ENCODE data around the gene PLCH2. TPM values are rescaled to one million over a fixed set of nuclear protein-coding genes. Genes with fewer than 3 reads are reported as not detected.
A peak's percentile ranks its signal among the peaks of the same experiment; 100 is the strongest.
"Not testable (repeated sequence)": the region's sequence is repeated elsewhere in the genome, so short reads cannot be mapped to it uniquely, and the experiment has no call there.

The PLCH2 gene
- total and polyA plus RNA-seq, 3 experiments from 2014 or later = 2.5 to 2.8 (median 2.5) TPM

DNA sequence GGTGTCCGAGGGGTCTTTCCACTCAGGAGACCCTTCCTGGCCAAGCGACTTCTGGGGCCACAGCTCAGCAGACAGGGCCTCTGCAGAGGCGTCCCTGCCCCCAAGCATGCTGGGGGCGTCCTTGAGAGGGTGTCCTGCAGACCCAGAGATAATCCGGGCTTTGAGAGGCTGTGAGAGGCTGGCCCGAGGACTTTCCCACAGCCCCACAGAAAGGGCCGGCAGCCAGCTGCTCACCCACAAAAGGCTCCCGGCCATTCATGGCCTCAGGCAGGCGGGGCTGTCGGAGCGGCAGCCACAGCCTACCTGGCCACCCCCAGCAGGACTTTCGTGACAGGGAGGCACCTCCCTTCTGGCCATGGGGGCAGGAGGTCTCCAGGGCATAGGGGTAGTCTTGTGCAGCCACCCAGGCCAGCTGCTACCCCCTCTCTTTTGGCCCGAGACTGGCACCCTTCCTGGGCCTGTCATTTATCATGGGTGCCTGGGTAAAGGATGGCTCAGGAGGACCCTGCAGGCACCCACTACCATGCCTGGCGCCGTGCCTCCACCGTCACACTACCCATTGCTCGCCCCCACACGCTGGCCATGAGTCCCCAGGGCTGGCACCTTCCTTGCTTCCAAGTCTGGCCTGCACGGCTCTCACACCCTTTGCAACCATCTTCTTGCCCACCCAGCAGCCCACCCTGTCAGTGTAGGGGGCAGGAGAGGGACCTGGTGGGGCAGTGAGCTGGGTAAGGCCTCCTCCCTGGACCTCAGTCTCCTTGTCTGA, 69.0 kb downstream of the PLCH2 start:
- peak overlapping the region in 3 of 7 donors; percentile 10 to 45 (median 36) for H3K4me3 Mint-ChIP-seq
- H3K9me3 Mint-ChIP-seq = no peaks in the 10 kb centered on the region
- no peaks in the 10 kb centered on the region for H3K27me3 Mint-ChIP-seq
- Histone ChIP-seq H3K27ac (ENCODE audit: low read depth, low read length) (peak overlapping the region; percentile 70), H3K4me1 (ENCODE audit: insufficient read depth, low read length) (peaks cover 55% of the 10 kb centered on the region), H3K36me3 (ENCODE audit: insufficient read depth, low read length) (no peaks in the 10 kb centered on the region), H3K4me3 (ENCODE audit: low read length) (no peak overlapping the region), H3K27me3 (ENCODE audit: insufficient read depth, low read length, poor library complexity, severe bottlenecking) (no peaks in the 10 kb centered on the region), H3K9me3 (ENCODE audit: low read length) (no peaks in the 10 kb centered on the region)
- H3K4me1 Mint-ChIP-seq = peaks cover 13 to 53% (median 17%) of the 10 kb centered on the region in 3 donors
- peak overlapping the region; percentile 12 to 97 (median 60) for H3K27ac Mint-ChIP-seq
- peaks cover 0 to 2% (median 0%) of the 10 kb centered on the region in 3 donors for H3K36me3 Mint-ChIP-seq
- ChIA-PET POLR2A (interaction anchor here (1.2 to 4.6 kb wide), 7 partner anchors 11 to 130 kb away, joined by 3 to 87 read pairs (median 7); partner anchors contain the start of genes PANK4, PRXL2B and TNFRSF14), CTCF (interaction anchor here (1.2 to 10.9 kb wide), 5 partner anchors 11 to 350 kb away, joined by 6 to 134 read pairs (median 19); partner anchors contain the start of genes FAAP20, HES5, PANK4 and PRXL2B)
- no peak for DNase-seq

DNA sequence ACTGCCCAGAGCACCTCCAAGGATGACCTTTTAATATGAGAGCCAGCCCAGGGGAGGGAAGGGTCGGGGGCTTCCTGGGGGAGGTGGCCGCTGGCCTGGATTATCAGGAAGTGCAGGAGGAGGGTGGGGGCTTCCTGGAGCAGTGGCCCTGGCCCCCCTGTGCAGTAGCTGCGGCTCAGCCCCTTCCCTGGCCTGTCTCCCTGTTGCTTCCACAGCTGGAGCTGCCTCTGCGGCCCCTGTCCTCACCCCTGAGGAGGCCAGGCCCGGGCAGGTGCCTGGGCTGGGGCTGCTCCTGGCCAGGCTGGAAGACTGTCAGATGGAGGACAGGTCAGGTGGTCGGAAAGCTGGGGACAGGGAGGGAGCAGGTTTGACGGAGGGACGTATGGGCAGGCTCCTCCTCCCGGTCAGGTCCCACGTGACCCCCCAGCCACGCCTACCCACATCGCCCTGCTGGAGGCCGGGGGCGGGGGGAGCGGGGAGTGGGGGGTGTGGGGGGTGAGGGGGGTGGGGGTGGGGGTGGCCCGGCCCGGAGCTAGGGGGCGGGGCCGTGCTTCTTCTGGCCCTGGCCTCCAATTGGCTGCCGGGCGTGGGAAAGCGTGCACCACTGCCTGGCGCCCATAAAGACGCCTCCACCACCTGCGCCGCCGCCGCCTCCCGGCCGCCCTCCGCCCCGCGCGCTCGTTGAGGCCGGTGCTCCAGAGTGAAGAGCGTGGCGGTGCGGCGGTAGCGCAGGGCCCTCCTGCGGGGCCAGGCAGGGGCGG, 69.8 kb downstream of the PLCH2 start:
- POLR2A ChIA-PET = interaction anchor here (0.8 to 4.6 kb wide), 10 partner anchors 10 to 133 kb away, joined by 3 to 87 read pairs (median 8); partner anchors contain the start of genes PANK4, PEX10, PRXL2B and TNFRSF14

DNA sequence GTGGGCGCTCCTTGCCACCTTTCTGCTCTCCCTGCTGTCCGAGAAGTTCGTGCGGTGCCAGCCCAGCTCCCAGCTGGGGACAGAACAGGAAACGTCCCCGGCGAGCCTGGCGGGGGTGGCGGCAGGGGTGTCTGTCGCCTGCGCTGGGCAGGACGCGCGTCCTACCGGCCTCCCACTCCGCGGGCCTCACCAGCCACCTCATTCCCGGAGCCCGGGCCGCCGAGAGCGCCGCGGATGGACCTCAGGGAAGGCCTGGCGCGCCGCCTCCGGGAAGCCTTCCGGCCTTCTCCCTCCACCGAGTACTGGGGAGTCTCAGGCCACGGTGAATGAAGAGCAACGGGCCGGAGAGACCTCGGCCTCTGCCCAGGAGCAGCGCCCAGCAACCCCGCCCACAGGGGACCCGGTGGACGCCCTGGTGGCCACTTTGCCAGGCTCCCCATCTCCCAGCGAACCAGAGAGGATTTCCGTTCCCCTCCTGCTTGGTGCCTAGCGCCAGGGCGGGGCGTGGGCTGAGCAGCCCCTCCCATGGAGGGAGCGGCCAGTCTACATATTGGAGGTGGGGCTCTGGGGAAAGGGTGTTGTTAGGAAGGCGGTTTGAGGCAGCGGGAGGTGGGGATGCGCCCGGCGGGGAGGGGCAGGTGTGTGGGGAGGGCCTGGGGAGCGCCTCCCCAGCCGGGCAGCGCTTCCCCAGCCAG, 70.6 kb downstream of the PLCH2 start:
- H3K27me3 Mint-ChIP-seq = no peaks in the 10 kb centered on the region
- no peaks in the 10 kb centered on the region for H3K9me3 Mint-ChIP-seq
- peak overlapping the region; percentile 91 to 98 (median 94) for H3K4me3 Mint-ChIP-seq
- CTCF ChIA-PET = interaction anchor here (0.8 to 10.9 kb wide), 16 partner anchors 9 to 355 kb away, joined by 3 to 134 read pairs (median 6); partner anchors contain the start of genes FAAP20, HES5, MORN1 and PANK4
- H3K36me3 ChIP-seq (ENCODE audit: insufficient read depth, low read length) = no peaks in the 10 kb centered on the region
- peak overlapping the region; percentile 96 for H3K4me3 ChIP-seq (ENCODE audit: low read length)
- no peaks in the 10 kb centered on the region for H3K27me3 ChIP-seq (ENCODE audit: insufficient read depth, low read length, poor library complexity, severe bottlenecking)
- H3K27ac Mint-ChIP-seq = peak overlapping the region; percentile 96 to 100 (median 97)
- H3K27ac ChIP-seq (ENCODE audit: low read depth, low read length) = peak overlapping the region; percentile 92
- peaks cover 13 to 47% (median 18%) of the 10 kb centered on the region in 3 donors for H3K4me1 Mint-ChIP-seq
- peaks cover 0 to 2% (median 0%) of the 10 kb centered on the region in 3 donors for H3K36me3 Mint-ChIP-seq
- POLR2A ChIA-PET = interaction anchor here (0.7 to 4.6 kb wide), 15 partner anchors 10 to 352 kb away, joined by 3 to 87 read pairs (median 7); partner anchors contain the start of genes FAAP20, MORN1, PANK4 and PEX10
- H3K9me3 ChIP-seq (ENCODE audit: low read length) = no peaks in the 10 kb centered on the region
- peaks cover 44% of the 10 kb centered on the region for H3K4me1 ChIP-seq (ENCODE audit: insufficient read depth, low read length)
- DNase-seq = peak; percentile 76 to 92 (median 86)

More for the DNA sequence above, 69.8 kb downstream of the PLCH2 start:
- peak overlapping the region; percentile 92 for H3K27ac ChIP-seq (ENCODE audit: low read depth, low read length)
- Mint-ChIP-seq H3K36me3 (peaks cover 0 to 2% (median 0%) of the 10 kb centered on the region in 3 donors), H3K27ac (peak overlapping the region; percentile 50 to 100 (median 96)), H3K9me3 (no peaks in the 10 kb centered on the region), H3K4me3 (peak overlapping the region; percentile 91 to 98 (median 94)), H3K27me3 (no peaks in the 10 kb centered on the region), H3K4me1 (peaks cover 13 to 53% (median 19%) of the 10 kb centered on the region in 3 donors)
- H3K4me1 ChIP-seq (ENCODE audit: insufficient read depth, low read length) = peaks cover 52% of the 10 kb centered on the region
- no peaks in the 10 kb centered on the region for H3K27me3 ChIP-seq (ENCODE audit: insufficient read depth, low read length, poor library complexity, severe bottlenecking)
- CTCF ChIA-PET = interaction anchor here (0.8 to 10.9 kb wide), 7 partner anchors 10 to 351 kb away, joined by 3 to 134 read pairs (median 19); partner anchors contain the start of genes FAAP20, HES5, PANK4 and PEX10
- peak overlapping the region; percentile 96 for H3K4me3 ChIP-seq (ENCODE audit: low read length)
- H3K9me3 ChIP-seq (ENCODE audit: low read length) = no peaks in the 10 kb centered on the region
- DNase-seq = peak; percentile 86 to 92 (median 88)
- no peaks in the 10 kb centered on the region for H3K36me3 ChIP-seq (ENCODE audit: insufficient read depth, low read length)

DNA sequence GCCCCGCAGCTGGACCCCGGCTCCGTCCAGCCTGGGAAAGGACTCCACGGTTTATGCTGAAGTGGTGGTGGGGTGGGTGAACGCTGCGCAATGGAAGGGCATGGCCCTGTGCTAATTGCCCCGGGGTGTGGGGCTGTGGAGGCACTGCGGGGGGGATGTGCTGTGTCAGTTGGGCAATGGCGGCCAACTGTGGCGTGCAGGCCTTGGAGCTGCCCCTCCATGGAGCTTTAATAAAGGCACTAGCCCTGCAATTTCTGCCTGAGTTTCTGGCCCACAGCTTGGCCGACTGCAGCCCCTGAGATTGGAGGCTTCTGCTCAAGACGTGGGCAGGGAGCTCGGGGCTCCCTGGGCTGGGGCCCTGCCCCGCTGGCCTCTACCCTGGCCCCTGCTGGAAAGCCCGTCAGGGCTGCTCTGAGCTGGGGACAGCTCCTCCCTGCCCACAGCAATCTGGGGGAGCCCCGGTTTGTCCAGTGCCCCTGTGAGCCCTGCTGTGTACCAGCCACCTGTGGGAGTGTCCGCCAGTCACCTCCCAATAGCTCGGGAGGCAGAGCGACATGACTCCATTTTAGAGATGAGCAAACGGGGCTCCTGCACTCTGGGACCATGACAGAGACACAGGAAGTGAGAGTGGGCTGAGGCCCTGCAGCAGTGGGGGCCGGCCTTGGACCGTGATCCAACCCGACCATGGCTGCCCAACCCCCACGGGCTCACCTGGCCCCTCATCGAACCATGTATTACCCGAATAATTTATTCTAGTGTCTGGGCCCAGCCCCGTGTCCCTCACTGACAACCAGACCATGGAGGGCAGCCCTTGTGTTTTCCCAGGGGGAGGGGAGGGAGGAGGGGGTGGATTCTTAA, 71.3 kb downstream of the PLCH2 start:
- Mint-ChIP-seq H3K27me3 (no peaks in the 10 kb centered on the region), H3K9me3 (no peaks in the 10 kb centered on the region), H3K4me1 (peaks cover 13 to 44% (median 18%) of the 10 kb centered on the region in 3 donors), H3K36me3 (peaks cover 0 to 2% (median 0%) of the 10 kb centered on the region in 3 donors), H3K4me3 (peak overlapping the region; percentile 91 to 98 (median 94)), H3K27ac (peak overlapping the region; percentile 96 to 100 (median 97))
- no peaks in the 10 kb centered on the region for H3K9me3 ChIP-seq (ENCODE audit: low read length)
- peaks cover 40% of the 10 kb centered on the region for H3K4me1 ChIP-seq (ENCODE audit: insufficient read depth, low read length)
- CTCF ChIA-PET = interaction anchor here (0.8 to 10.9 kb wide), 16 partner anchors 9 to 356 kb away, joined by 3 to 134 read pairs (median 5); partner anchors contain the start of genes FAAP20, HES5, MORN1 and PANK4
- POLR2A ChIA-PET = interaction anchor here (0.7 to 4.6 kb wide), 13 partner anchors 9 to 352 kb away, joined by 3 to 87 read pairs (median 6); partner anchors contain the start of genes FAAP20, MORN1, PANK4 and PEX10
- H3K4me3 ChIP-seq (ENCODE audit: low read length) = peak overlapping the region; percentile 96
- no peaks in the 10 kb centered on the region for H3K27me3 ChIP-seq (ENCODE audit: insufficient read depth, low read length, poor library complexity, severe bottlenecking)
- H3K27ac ChIP-seq (ENCODE audit: low read depth, low read length) = peak overlapping the region; percentile 92
- no peaks in the 10 kb centered on the region for H3K36me3 ChIP-seq (ENCODE audit: insufficient read depth, low read length)
- peak; percentile 36 to 75 (median 51) for DNase-seq

DNA sequence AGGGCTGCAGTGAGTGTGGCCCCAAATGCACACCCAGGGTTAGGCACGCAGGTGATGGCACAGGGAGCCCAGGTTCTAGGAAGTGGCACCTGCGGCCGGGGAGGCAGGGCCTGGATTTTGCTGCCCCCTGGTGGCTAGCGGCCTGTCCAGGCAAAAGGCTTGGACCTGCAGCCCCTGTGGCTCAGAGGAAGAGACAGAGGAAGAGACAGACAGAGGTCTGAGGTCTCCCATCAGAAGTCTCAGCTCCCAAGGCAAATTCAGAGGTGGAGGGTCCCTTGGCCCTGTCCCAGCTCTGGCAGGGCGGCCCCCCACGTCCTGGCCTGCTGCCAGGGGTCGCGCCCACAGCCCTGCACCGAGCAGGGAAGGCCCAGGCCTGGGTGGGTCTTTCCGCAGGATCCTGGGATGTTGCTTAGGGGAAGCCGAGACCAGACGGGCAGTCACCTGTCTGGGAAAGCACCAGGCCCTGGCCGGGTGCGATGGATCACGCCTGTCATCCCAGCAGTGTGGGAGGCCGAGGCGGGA, 72.0 kb downstream of the PLCH2 start:
- DNase-seq = peak; percentile 75 to 88 (median 77)
- H3K27me3 ChIP-seq (ENCODE audit: insufficient read depth, low read length, poor library complexity, severe bottlenecking) = no peaks in the 10 kb centered on the region
- Mint-ChIP-seq H3K36me3 (peaks cover 0 to 2% (median 0%) of the 10 kb centered on the region in 3 donors), H3K27me3 (no peaks in the 10 kb centered on the region), H3K9me3 (no peaks in the 10 kb centered on the region), H3K4me3 (peak overlapping the region; percentile 91 to 98 (median 94)), H3K4me1 (peaks cover 13 to 44% (median 18%) of the 10 kb centered on the region in 3 donors), H3K27ac (peak overlapping the region; percentile 96 to 100 (median 97))
- H3K36me3 ChIP-seq (ENCODE audit: insufficient read depth, low read length) = no peaks in the 10 kb centered on the region
- peak overlapping the region; percentile 92 for H3K27ac ChIP-seq (ENCODE audit: low read depth, low read length)
- ChIA-PET POLR2A (interaction anchor here (0.6 to 4.6 kb wide), 13 partner anchors 8 to 353 kb away, joined by 3 to 87 read pairs (median 7); partner anchors contain the start of genes FAAP20, MORN1, PANK4 and PEX10), CTCF (interaction anchor here (0.9 to 10.9 kb wide), 15 partner anchors 8 to 353 kb away, joined by 3 to 134 read pairs (median 5); partner anchors contain the start of genes FAAP20, HES5, MORN1 and PANK4)
- peaks cover 39% of the 10 kb centered on the region for H3K4me1 ChIP-seq (ENCODE audit: insufficient read depth, low read length)
- H3K9me3 ChIP-seq (ENCODE audit: low read length) = no peaks in the 10 kb centered on the region
- H3K4me3 ChIP-seq (ENCODE audit: low read length) = peak overlapping the region; percentile 96

DNA sequence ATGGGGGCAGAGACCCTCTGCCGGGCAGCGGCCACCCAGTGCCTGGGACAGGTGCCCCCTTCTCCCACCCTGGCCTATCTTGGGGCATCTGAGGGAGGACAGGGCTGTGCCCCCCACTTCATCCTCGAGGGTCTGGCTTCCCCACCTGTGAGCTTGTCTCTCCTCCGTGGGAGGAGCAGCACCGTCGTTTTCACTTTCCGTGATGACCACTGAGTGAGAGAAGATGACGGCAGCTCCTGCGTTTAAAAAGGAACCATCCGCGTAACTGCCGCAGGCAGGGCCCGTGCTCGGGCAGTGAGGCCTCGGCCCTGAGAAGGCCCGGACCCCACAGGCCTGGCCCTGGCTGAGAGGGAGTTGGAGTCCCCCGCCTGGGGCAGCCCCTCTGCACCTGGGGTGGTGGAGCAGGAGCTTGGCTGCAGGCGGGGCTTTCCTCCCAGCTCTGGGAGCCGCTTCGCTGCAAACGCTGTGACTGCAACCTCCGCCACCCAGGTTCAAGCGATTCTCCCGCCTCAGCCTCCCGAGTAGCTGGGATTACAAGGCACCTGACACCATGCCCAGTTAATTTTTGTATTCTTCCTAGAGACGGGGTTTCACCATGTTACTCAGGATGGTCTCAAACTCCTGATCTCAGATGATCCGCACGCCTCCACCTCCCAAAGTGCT, 73.4 kb downstream of the PLCH2 start:
- DNase-seq; H3K36me3 ChIP-seq (ENCODE audit: insufficient read depth, low read length); H3K9me3 Mint-ChIP-seq; H3K27me3 ChIP-seq (ENCODE audit: insufficient read depth, low read length, poor library complexity, severe bottlenecking); H3K9me3 ChIP-seq (ENCODE audit: low read length); H3K36me3 Mint-ChIP-seq; H3K27me3 Mint-ChIP-seq: not testable (repeated sequence)
- Histone ChIP-seq H3K4me1 (ENCODE audit: insufficient read depth, low read length) (peaks cover 28% of the 10 kb centered on the region), H3K27ac (ENCODE audit: low read depth, low read length) (peak overlapping the region; percentile 92), H3K4me3 (ENCODE audit: low read length) (peak overlapping the region; percentile 68)
- ChIA-PET POLR2A (interaction anchor here (4.2 to 4.6 kb wide), 3 partner anchors 24 to 137 kb away, joined by 18 to 87 read pairs (median 48); partner anchors contain the start of genes PANK4, PEX10 and PRXL2B), CTCF (interaction anchor here (1.2 to 10.9 kb wide), 5 partner anchors 9 to 136 kb away, joined by 3 to 134 read pairs (median 27); partner anchors contain the start of genes HES5, PANK4, PEX10 and PRXL2B)
- Mint-ChIP-seq H3K4me3 (peak overlapping the region in 2 of 7 donors; percentile 92 to 97), H3K4me1 (peaks cover 14 to 42% (median 19%) of the 10 kb centered on the region in 3 donors), H3K27ac (peak overlapping the region; percentile 96 to 100 (median 97))
